ENCODE results near the gene CNTNAP2.

CNTNAP2 gene

DNA sequence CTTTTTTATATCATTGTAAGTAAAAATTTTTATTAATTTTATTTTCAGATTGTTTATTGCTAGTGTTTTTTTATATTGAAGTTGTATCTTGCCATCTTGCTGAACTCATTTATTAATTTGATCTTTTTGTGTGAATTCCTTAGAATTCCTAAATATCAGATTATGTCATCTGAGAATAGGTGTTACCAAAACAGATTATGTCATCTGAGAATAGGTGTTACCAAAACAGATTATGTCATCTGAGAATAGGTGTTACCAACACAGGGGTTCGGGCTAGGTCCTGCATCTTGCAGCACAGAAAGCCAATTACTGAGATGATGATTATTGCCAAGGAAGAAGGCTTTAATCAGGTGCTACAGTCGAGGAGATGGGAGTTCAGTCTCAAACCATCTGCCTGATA is 383.4 kb downstream of the CNTNAP2 start:
- TF ChIP-seq CTCF (IDR thresholded peaks at IDR 0.05; ENCODE audit: borderline replicate concordance, extremely low read depth, low read length, poor library complexity, severe bottlenecking) (no peak), EZH2 (IDR thresholded peaks at IDR 0.05; ENCODE audit: borderline replicate concordance, low read depth, low read length, severe bottlenecking) (no peak)
- no peak for DNase-seq
- no peak overlapping the region for H2AFZ ChIP-seq (ENCODE audit: low read depth, low read length)
- H3K4me3 ChIP-seq (ENCODE audit: low read depth in 1 of 2, low read length in 2 of 2): no peak overlapping the region
- no peak for ATAC-seq (ENCODE audit: insufficient read depth, low read depth)
- no peak overlapping the region for H3K4me2 ChIP-seq (ENCODE audit: insufficient read depth, low read length)
- peaks cover 17% of the 10 kb centered on the region for H3K9me3 ChIP-seq (ENCODE audit: insufficient read depth, low read length, severe bottlenecking)
- H3K9ac ChIP-seq (ENCODE audit: low read depth, low read length): no peak overlapping the region
- no peak overlapping the region for H3K27ac ChIP-seq (ENCODE audit: low read length)
- no peaks in the 10 kb centered on the region for H3K4me1 ChIP-seq (ENCODE audit: insufficient read depth, low read length)
- H3K79me2 ChIP-seq (ENCODE audit: insufficient read depth, low read length): no peaks in the 10 kb centered on the region
- H3K27me3 ChIP-seq (ENCODE audit: insufficient read depth, low read length, poor library complexity): no peaks in the 10 kb centered on the region
- no peaks in the 10 kb centered on the region for H4K20me1 ChIP-seq (ENCODE audit: insufficient read depth, low read length)
- H3K36me3 ChIP-seq (ENCODE audit: insufficient read depth, low read length): no peaks in the 10 kb centered on the region

GRCh38 chr7:146503844-146504243 is 387.2 kb downstream of the CNTNAP2 start:
- no peaks in the 10 kb centered on the region for H3K27me3 ChIP-seq (ENCODE audit: insufficient read depth, low read length, poor library complexity)
- no peak overlapping the region for H2AFZ ChIP-seq (ENCODE audit: low read depth, low read length)
- H3K36me3 ChIP-seq (ENCODE audit: insufficient read depth, low read length): no peaks in the 10 kb centered on the region
- H3K9me3 ChIP-seq (ENCODE audit: insufficient read depth, low read length, severe bottlenecking): peaks cover 31% of the 10 kb centered on the region
- TF ChIP-seq EZH2 (IDR thresholded peaks at IDR 0.05; ENCODE audit: borderline replicate concordance, low read depth, low read length, severe bottlenecking): no peak
- no peak for TF ChIP-seq CTCF (IDR thresholded peaks at IDR 0.05; ENCODE audit: borderline replicate concordance, extremely low read depth, low read length, poor library complexity, severe bottlenecking)
- H3K4me1 ChIP-seq (ENCODE audit: insufficient read depth, low read length): no peaks in the 10 kb centered on the region
- ATAC-seq (ENCODE audit: insufficient read depth, low read depth) (no peak), DNase-seq (peak; percentile 9)
- no peak overlapping the region for H3K4me3 ChIP-seq (ENCODE audit: low read depth in 1 of 2, low read length in 2 of 2)
- H3K9ac ChIP-seq (ENCODE audit: low read depth, low read length): no peak overlapping the region
- no peak overlapping the region for H3K4me2 ChIP-seq (ENCODE audit: insufficient read depth, low read length)
- no peaks in the 10 kb centered on the region for H3K79me2 ChIP-seq (ENCODE audit: insufficient read depth, low read length)
- H4K20me1 ChIP-seq (ENCODE audit: insufficient read depth, low read length): no peaks in the 10 kb centered on the region
- H3K27ac ChIP-seq (ENCODE audit: low read length): no peak overlapping the region

DNA sequence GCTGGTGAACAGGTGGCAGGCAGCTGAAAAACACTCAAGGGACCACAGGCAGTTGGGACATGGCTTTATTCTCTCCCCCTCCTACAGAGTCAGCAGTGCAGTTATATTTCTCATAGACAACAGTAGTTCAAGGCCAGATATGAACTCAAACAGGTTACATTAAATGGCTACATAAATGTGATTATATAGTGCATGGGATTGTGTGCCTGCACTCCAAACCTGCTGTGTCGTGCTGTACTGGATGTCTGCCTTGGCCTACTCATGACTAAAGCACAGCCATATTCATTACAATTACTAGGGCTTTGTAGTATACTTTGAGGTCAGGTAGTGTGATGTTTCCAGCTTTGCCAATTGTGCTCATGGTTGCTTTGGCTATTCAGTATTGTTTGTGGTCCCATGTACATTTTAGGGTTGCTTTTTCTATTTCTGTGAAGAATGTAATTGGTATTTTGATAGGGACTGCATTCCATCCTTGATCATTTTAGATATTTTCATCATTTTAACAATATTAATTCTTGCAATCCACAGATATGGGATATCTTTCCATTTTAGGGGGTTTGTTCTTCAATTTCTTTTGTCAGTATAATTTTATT is 393.6 kb downstream of the CNTNAP2 start:
- H3K27me3 ChIP-seq (ENCODE audit: insufficient read depth, low read length, poor library complexity): no peaks in the 10 kb centered on the region
- no peaks in the 10 kb centered on the region for H3K36me3 ChIP-seq (ENCODE audit: insufficient read depth, low read length)
- H3K4me2 ChIP-seq (ENCODE audit: insufficient read depth, low read length): no peak overlapping the region
- H3K4me3 ChIP-seq (ENCODE audit: low read depth in 1 of 2, low read length in 2 of 2): no peak overlapping the region
- no peak for TF ChIP-seq EZH2 (IDR thresholded peaks at IDR 0.05; ENCODE audit: borderline replicate concordance, low read depth, low read length, severe bottlenecking)
- TF ChIP-seq CTCF (IDR thresholded peaks at IDR 0.05; ENCODE audit: borderline replicate concordance, extremely low read depth, low read length, poor library complexity, severe bottlenecking): no peak
- H3K9me3 ChIP-seq (ENCODE audit: insufficient read depth, low read length, severe bottlenecking): peaks cover 37% of the 10 kb centered on the region
- H4K20me1 ChIP-seq (ENCODE audit: insufficient read depth, low read length): no peaks in the 10 kb centered on the region
- no peaks in the 10 kb centered on the region for H3K4me1 ChIP-seq (ENCODE audit: insufficient read depth, low read length)
- H3K9ac ChIP-seq (ENCODE audit: low read depth, low read length): no peak overlapping the region
- ATAC-seq (ENCODE audit: insufficient read depth, low read depth): no peak
- DNase-seq: peak; percentile 22
- H2AFZ ChIP-seq (ENCODE audit: low read depth, low read length): no peak overlapping the region
- no peaks in the 10 kb centered on the region for H3K79me2 ChIP-seq (ENCODE audit: insufficient read depth, low read length)
- no peak overlapping the region for H3K27ac ChIP-seq (ENCODE audit: low read length)
